GM18519 (cell line): ENCODE data around the gene DIDO1.
"Not testable (repeated sequence)": the region's sequence is repeated elsewhere in the genome, so short reads cannot be mapped to it uniquely, and the experiment has no call there.

ENCODE experiments used
- ATAC-seq: cut with Tn5 transposase; IDR thresholded peaks from one replicate; pipeline ENCODE4 v1.9.1; 2021; ENCODE audit warnings: mild to moderate bottlenecking, moderate library complexity; ENCODE audit not compliant: unreplicated experiment, low FRiP score

DIDO1 gene

DNA sequence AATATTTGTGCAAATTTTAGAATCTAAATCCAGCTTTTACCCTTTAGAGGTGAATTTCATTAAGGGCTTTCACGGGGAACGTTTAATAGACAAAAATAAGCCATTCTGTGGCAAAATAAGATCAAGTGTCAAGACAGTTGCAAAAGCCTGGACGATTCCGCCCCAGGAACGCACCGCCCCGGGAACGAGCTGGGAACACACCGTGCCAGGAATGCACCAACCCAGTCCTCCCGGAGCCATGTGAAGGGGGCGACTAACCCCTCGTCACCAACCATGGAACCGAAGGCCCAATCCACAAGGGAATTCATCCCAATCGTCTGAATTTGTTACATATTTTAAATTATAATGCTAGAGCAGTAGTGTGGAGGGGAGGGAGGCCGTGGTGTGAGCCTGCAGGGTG, 43.9 kb downstream of the DIDO1 start:
- no peak for ATAC-seq

- ATAC-seq, result no peak
These were observed 44.5 kb downstream of the DIDO1 start for GRCh38 chr20:62881662-62882395.

DNA sequence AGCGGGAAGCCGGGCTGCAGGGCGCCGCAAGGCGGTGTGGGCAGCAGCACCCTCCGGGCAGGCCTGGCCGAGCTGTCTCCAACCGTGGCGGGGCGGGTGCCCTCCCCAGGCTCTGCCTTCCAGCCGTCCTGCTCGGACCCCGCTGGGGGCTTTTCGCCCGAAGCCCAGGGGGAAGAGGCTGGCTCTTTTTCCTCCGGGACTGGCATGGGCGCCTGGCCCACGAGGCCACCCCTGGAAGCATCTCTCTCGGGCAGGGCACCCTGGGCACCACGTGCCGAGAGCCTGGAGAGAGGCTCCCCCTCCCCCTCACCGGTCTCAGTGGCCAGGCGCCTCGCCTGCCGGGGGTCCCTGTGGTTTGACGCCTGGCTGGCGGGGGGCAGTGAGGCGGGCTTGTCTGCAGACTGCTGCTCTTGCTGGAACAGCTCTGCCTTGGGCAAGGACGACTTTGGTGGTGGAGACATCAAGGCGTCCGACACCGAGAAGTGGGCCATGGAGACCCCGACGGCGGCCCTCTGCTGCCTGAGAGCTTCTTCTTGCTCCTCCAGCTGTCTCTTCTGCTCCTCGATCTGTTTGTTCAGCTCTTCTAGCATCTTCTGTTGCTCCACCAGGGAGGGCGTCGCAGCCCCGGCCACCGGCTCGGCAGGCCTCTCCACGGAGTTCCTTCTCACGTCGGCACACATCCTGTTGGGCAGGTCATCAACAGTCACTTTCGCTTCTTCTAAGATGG, 45.2 kb downstream of the DIDO1 start:
- no peak for ATAC-seq

DNA sequence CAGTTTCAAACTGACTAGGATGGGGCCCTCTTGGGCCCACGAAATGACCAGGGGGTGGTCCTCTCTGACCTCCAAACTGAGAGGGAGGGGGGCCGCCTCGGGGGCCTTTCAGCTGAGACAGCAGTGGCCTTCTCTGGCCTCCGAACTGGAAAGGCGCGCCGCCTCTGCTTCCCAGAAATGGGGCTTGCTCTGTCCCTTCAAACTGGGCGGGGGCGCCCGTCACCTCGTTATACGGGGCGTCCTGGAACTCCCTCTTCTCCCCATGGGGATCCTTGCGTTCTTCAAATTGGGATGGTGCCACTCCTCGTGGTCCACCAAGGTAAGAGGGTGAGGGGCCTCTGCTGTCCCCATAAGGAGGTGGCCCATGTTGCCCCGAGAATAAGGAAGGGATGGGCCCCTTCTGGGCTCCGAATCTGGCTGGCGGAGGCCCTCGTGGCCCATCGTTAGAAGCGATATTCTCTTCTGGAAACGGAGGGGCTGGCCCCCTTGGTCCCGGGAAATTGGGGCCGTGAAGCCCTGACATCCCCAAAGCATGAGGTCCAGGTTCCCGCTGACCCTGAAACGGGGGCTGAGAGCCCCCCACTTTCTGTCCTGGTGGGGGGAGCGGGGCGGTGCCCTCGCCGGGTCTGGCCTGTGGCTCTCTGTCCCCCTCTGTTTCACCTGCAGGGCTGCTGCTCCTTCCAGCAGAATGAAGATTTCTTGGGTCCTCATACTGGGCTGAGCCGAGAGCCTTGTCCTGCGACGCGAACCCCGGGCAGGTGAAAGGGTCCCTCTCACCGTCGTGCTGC, 46.0 kb downstream of the DIDO1 start:
- ATAC-seq, result no peak

DNA sequence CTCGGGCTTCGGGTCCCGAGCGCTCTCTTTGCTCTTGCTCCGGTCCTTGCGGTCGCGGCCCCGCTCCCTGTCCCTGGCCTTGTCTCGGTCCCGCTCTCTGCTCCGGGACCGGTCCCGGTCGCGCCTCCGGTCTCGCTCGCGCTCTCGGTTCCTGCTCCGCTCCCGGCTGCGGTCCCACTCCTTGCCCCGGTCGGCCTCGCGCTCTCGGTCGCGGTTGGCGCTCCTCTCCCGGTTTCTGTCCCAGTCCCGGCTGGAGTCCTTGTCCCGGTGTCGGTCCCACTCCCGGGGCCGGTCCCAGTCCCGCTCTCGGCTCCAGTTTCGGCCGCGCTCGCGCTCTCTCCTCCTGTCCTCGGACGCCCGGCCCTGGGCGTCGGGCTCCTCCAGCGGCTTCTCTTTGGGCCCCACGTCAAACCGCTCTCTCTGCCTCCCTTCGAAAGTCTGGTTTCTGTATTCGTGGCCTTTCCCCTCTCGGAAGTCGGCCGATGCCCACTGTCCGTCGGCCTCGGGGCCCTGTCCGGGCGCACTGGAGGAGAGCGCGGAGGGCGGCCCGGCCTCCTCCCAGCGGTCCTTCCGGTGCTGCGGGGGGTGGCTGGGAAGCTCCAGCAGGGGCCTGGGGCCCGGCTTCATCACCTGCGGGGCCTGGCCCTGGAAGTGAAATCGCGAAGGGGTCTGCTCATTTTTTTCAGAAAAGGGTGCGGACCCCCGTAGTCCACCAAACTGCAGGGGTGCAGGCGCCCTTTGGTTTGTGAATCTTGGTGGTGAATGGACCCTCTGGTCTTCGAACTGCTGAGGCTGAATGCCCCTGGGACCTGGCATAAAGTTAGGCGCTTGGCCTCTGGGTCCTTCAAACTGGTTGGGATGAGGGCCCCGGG, 46.8 kb downstream of the DIDO1 start:
- no peak for ATAC-seq

DNA sequence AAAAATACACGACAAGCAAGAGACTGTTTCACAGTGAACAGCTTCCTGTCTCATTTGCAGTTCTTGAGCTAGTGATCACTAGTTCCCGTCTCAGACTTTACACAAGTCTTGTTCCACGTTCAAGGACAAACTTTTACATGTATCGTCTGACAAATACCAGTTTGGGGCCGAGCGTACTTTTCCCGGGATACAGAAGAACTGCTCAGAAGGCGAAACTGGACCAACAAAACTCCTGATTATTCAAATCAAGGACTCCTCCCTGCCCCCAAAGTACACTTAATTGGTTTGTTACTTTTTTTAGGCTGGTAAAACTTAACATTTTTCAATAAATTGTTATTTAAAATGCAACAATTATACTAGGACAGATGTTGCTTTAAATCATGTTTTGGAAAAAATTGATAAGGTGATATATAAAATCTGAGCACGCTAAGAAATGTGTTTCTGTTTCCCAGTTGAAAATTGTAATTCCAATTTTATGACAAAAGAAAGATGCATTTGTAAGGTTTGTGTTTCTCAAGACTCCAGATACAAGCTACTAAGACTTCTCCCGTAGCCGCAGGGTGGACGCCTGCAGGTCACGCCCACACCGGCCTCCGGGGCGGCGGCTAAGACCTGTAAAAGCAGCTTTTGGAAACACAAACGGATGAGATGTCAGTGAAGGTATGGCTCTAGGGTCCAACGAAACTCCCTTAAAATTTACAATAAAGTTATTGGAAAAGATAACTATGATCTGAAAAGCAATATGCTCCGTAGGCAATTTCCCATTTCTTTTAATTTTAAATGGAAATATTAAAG, 47.9 kb downstream of the DIDO1 start:
- no peak for ATAC-seq

DNA sequence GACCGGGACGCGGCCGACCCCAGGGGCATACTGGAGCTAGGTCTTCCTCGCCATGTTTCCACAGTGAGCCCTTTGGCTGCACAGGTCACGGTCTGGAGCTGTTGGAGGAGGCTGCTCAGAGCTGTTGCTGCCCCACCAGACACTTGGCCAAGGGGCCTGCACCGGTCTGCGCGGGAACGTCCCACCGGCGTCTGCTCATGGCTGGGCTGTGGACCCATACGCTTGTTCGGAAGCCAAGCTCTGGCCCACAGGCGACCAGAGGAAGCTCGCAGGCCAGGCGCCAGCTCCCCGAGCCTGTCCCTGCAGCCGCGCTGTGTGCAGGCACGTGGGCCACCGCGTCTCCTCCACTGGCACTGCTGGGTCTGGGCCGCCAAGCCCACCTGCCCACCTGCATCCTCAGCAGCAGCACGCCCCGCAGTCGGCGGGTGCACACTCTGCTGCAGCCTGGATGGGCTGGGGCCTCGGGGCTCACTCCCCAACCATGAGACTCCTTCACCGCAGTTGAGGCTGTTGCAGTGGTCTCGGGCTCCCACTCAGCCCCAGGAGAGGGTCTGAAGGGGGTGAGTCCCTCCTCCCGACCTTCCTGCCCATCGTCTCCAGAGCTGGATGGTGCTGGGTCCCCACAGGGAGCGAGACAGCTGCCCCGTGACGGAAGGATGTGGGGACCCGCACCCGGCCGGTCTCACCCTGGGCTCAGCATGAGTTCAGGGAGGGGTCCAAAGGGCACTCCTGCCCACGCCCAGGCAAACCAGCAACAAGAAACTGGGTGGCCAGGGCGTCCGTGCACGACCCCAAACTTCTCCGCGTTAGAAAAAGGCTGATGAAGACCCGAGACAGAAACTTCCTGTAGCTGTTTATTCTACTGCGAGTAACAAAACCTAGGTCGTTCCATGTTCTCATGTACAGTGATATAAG, 49.1 kb downstream of the DIDO1 start:
- no peak for ATAC-seq

GRCh38 chr20:62876501-62876901, 49.8 kb downstream of the DIDO1 start:
- no peak for ATAC-seq

GRCh38 chr20:62875419-62876361, 50.6 kb downstream of the DIDO1 start:
- no peak for ATAC-seq

GRCh38 chr20:62874964-62875344, 51.4 kb downstream of the DIDO1 start:
- no peak for ATAC-seq

DNA sequence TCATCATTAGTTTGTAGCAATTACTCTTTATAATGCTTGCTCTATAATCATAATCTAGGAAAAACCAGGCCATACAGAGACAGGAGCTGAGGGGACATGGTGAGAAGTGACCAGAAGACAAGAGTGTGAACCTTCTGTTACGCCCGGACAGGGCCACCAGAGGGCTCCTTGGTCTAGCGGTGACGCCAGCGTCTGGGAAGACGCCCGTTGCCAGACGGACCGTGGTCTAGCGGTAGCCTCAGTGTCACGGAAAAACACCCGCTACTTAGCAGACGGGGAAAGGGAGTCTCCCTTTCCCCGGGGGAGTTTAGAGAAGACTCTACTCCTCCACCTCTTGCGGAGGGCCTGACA, 52.6 kb downstream of the DIDO1 start:
- not testable (repeated sequence) for ATAC-seq

DNA sequence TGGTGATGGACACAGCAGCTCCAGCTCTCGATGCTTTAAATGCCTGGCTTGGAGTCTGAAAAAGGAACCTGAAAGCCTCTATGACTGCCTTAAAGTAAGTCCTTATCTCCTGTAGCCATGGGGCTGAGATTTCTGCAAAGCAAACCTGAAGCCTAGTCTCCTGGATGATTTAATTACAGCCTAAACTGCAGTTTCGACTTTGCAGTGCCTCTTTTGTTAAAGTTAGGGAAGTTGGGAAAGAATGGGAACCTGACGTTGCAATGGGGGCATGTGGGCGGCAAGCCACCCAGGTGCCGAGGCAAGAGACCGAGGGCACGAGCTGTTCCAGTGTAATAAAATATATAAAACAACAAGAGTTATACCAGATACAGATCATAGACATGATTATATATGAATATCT, 53.0 kb downstream of the DIDO1 start:
- ATAC-seq, result no peak

DNA sequence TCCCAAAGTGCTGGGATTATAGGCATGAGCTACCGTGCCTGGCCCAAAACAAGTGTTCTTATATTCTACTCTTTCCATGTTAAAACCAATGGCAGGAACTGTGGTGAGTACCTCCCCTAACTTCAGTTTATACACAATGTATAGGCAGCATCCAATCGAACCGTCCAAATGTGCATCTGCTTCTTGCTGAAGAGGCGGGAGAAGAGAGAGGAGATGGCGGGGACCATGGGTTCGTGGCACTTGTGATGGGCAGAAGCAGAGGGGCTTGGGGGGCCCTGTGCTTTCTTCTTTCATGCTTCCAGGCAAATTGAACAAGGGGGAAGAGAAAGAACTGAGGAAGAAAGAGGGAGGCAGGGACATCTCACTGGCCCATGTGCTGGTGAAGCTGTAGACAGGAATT, 53.4 kb downstream of the DIDO1 start:
- ATAC-seq, result no peak

- ATAC-seq, result no peak
These were observed 54.0 kb downstream of the DIDO1 start for GRCh38 chr20:62872184-62872847.

GRCh38 chr20:62864207-62864606, 62.1 kb downstream of the DIDO1 start:
- no peak for ATAC-seq

- no peak for ATAC-seq
These were observed 64.5 kb downstream of the DIDO1 start, which contains the start of gene TCFL5 for GRCh38 chr20:62861726-62862336. TSS of gene TCFL5 (minus strand) at chr20:62861822. CDS start at chr20:62861670, 152 bp downstream.
